Measurements from ENCODE around the gene KCNIP4.

- no peak for TF ChIP-seq POLR2AphosphoS5 (IDR thresholded peaks at IDR 0.05; ENCODE audit: low read length)
- TF ChIP-seq NFYA (IDR thresholded peaks at IDR 0.05; ENCODE audit: borderline replicate concordance, low read depth, low read length) = no peak
- TF ChIP-seq, protein P1, sequence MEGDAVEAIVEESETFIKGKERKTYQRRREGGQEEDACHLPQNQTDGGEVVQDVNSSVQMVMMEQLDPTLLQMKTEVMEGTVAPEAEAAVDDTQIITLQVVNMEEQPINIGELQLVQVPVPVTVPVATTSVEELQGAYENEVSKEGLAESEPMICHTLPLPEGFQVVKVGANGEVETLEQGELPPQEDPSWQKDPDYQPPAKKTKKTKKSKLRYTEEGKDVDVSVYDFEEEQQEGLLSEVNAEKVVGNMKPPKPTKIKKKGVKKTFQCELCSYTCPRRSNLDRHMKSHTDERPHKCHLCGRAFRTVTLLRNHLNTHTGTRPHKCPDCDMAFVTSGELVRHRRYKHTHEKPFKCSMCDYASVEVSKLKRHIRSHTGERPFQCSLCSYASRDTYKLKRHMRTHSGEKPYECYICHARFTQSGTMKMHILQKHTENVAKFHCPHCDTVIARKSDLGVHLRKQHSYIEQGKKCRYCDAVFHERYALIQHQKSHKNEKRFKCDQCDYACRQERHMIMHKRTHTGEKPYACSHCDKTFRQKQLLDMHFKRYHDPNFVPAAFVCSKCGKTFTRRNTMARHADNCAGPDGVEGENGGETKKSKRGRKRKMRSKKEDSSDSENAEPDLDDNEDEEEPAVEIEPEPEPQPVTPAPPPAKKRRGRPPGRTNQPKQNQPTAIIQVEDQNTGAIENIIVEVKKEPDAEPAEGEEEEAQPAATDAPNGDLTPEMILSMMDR (IDR thresholded peaks at IDR 0.05 in 2 of 3, conservative IDR thresholded peaks at IDR 0.05 in 1 of 3; ENCODE audit: control insufficient read depth in 2 of 3, extremely low read depth in 1 of 3, insufficient read depth in 1 of 3, low read depth in 3 of 3, low read length in 3 of 3) = no peak
- no peak for TF ChIP-seq YY1 (IDR thresholded peaks at IDR 0.05; ENCODE audit: low read depth, low read length)
- TF ChIP-seq POLR2A (IDR thresholded peaks at IDR 0.05; ENCODE audit: low read depth, low read length) = no peak
- no peak for TF ChIP-seq PKNOX1 (IDR thresholded peaks at IDR 0.05)
- no peak for TF ChIP-seq SIX5 (IDR thresholded peaks at IDR 0.05; ENCODE audit: low read depth, low read length, severe bottlenecking)
- no peak for TF ChIP-seq EP300 (IDR thresholded peaks at IDR 0.05; ENCODE audit: borderline replicate concordance in 1 of 2, control insufficient read depth in 1 of 2, low read depth in 2 of 2, low read length in 2 of 2)
- TF ChIP-seq RAD21 (IDR thresholded peaks at IDR 0.05; ENCODE audit: insufficient read depth, low read depth, low read length) = no peak
- no peak for TF ChIP-seq MEF2A (IDR thresholded peaks at IDR 0.05; ENCODE audit: insufficient read depth, low read depth, low read length)
These were observed 953.6 kb downstream of the KCNIP4 start for GRCh38 chr4:20995015-20995414.

All from GM12878 (cell line).